PC-9 (cell line): ENCODE measurements around the gene SRSF12. TPM values are rescaled to one million over a fixed set of nuclear protein-coding genes. Genes with fewer than 3 reads are reported as not detected.

Source experiments
- BruUV-seq: library from RNA; stranded (reverse); fragments of 400-500 nt; replicated peaks from 2 replicates; lab custom pipeline; 2021; lab: Mats Ljungman, UMichigan
- CTCF ChIA-PET: fragments of 300-600 bp; sonication (Branson Sonifier 250); formaldehyde crosslinking; loops from one replicate; lab custom pipeline; 2022; ENCODE audit warnings: antibody characterized with exemption; lab: Charles Lee
- POLR2A ChIA-PET: fragments of 300-600 bp; sonication (Branson Sonifier 250); formaldehyde crosslinking; loops from one replicate; lab custom pipeline; 2022; ENCODE audit warnings: antibody characterized with exemption; ENCODE audit not compliant: unreplicated experiment; lab: Charles Lee
- DNase-seq, 2 experiments: peaks; one replicate each; pipeline versions ENCODE4 v3.0.0 to v3.0.0-alpha.2; 2015 to 2022; ENCODE audit warnings: mixed read lengths in 1 of 2
- H2AFZ ChIP-seq: fragments of 200-600 bp; sonication (generic); 2 replicates; pipeline ENCODE4 v1.8.1; 2017; ENCODE audit warnings: antibody characterized with exemption
- H3F3A ChIP-seq: fragments of 200-600 bp; sonication (generic); 2 replicates; pipeline ENCODE4 v1.8.1; 2017; ENCODE audit warnings: antibody characterized with exemption, mild to moderate bottlenecking, low read depth; ENCODE audit not compliant: insufficient read depth
- H3K27ac ChIP-seq: fragments of 200-600 bp; sonication (generic); 2 replicates; pipeline ENCODE4 v1.6.1; 2016; ENCODE audit warnings: mixed run types
- H3K27me3 ChIP-seq: fragments of 200-600 bp; sonication (generic); 2 replicates; pipeline ENCODE4 v1.6.1; 2016; ENCODE audit warnings: low read depth, mixed run types; ENCODE audit not compliant: insufficient read depth
- H3K36me3 ChIP-seq: fragments of 200-600 bp; sonication (generic); 2 replicates; pipeline ENCODE4 v1.6.1; 2016; ENCODE audit warnings: low read depth, mixed run types
- H3K4me1 ChIP-seq: fragments of 200-600 bp; sonication (generic); replicated peaks from 2 replicates; pipeline ENCODE4 v1.6.1; 2016; ENCODE audit warnings: mixed run types; ENCODE audit not compliant: insufficient read depth
- H3K4me2 ChIP-seq: fragments of 200-600 bp; sonication (generic); 2 replicates; pipeline ENCODE4 v1.6.1; 2017; ENCODE audit warnings: mixed run types
- H3K4me3 ChIP-seq: fragments of 200-600 bp; sonication (generic); 2 replicates; pipeline ENCODE4 v1.6.1; 2016; ENCODE audit warnings: mixed run types
- H3K79me2 ChIP-seq: fragments of 200-600 bp; sonication (generic); 2 replicates; pipeline ENCODE4 v1.6.1; 2017; ENCODE audit warnings: low read depth, mixed run types
- H3K9me2 ChIP-seq: fragments of 200-600 bp; sonication (generic); 2 replicates; pipeline ENCODE4 v1.8.1; 2017; ENCODE audit warnings: mild to moderate bottlenecking; ENCODE audit not compliant: insufficient read depth
- H3K9me3 ChIP-seq: fragments of 200-600 bp; sonication (generic); 2 replicates; pipeline ENCODE4 v1.8.1; 2016; ENCODE audit warnings: low read depth; ENCODE audit not compliant: insufficient read depth
- H4K20me1 ChIP-seq: fragments of 200-600 bp; sonication (generic); 2 replicates; pipeline ENCODE4 v1.8.1; 2017; ENCODE audit not compliant: insufficient read depth
- CTCF ChIP-seq: fragments of 200-600 bp; sonication (generic); conservative IDR thresholded peaks from 2 replicates; pipeline ENCODE4 v1.6.1; 2017; ENCODE audit warnings: mixed run types, antibody characterized with exemption, mild to moderate bottlenecking, moderate library complexity
- EZH2 ChIP-seq: fragments of 200-600 bp; sonication (generic); IDR thresholded peaks from 2 replicates; pipeline ENCODE4 v1.8.0; 2017; ENCODE audit warnings: antibody characterized with exemption, low read depth
- intact Hi-C: fragments of 100-400 bp; cut with micrococcal nuclease; formaldehyde crosslinking; loops from one replicate; pipeline ENCODE4 v1.10.0; 2022; ENCODE audit not compliant: unreplicated experiment
- total RNA-seq: library from RNA; stranded (reverse); gene quantifications from 2 replicates; pipeline ENCODE4 v1.2.3, GENCODE V29; 2021

Gene SRSF12
- total RNA-seq, 1 experiment from 2014 or later: not detected

- DNase-seq: no peak
- Histone ChIP-seq H4K20me1 (peaks cover 15% of the 10 kb centered on the region), H3K79me2 (peaks cover 27% of the 10 kb centered on the region), H3K4me2 (no peak overlapping the region), H3K27ac (no peak overlapping the region), H3K9me3 (no peaks in the 10 kb centered on the region), H3K36me3 (0 out of 2 replicates have a peak, but pooled peaks cover 9% of the 10 kb centered on the region), H3F3A (0 out of 2 replicates have a peak, but pooled peaks cover 5% of the 10 kb centered on the region), H2AFZ (no peak overlapping the region), H3K9me2 (no peaks in the 10 kb centered on the region), H3K4me1 (no peaks in the 10 kb centered on the region; the same call in 1 of the 2 replicates), H3K4me3 (no peak overlapping the region), H3K27me3 (no peaks in the 10 kb centered on the region)
- intact Hi-C loops: loop anchor here (5.0 kb wide), 1 partner anchor 268 kb away; the partner anchor contains the start of gene UBE2J1
- POLR2A ChIA-PET: interaction anchor here (0.6 kb wide), 1 partner anchor 60 kb away, joined by 3 read pairs; no protein-coding TSS in a partner anchor
- TF ChIP-seq CTCF: no peak
- TF ChIP-seq EZH2: no peak
- no TSS peak for BruUV-seq
- CTCF ChIA-PET: no interaction called here
Measured at GRCh38 chr6:89084542-89084941, 33.3 kb downstream of the SRSF12 start.

- H3K4me3 ChIP-seq: peak overlapping the region; percentile 98
- peaks cover 27% of the 10 kb centered on the region for H3K79me2 ChIP-seq
- intact Hi-C loops: loop anchor here (5.0 kb wide), 1 partner anchor 270 kb away; the partner anchor contains the start of gene UBE2J1
- peak overlapping the region; percentile 75; the same call in 1 of the 2 replicates for H3K27ac ChIP-seq
- H4K20me1 ChIP-seq: peaks cover 15% of the 10 kb centered on the region
- no peaks in the 10 kb centered on the region; the same call in 1 of the 2 replicates for H3K4me1 ChIP-seq
- peak overlapping the region; percentile 96 for H3K4me2 ChIP-seq
- no peak for DNase-seq
- POLR2A ChIA-PET: interaction anchor here (0.6 kb wide), 1 partner anchor 75 kb away, joined by 3 read pairs; no protein-coding TSS in a partner anchor
- TF ChIP-seq CTCF (no peak), EZH2 (no peak)
- no peaks in the 10 kb centered on the region for H3K9me3 ChIP-seq
- no peaks in the 10 kb centered on the region for H3K27me3 ChIP-seq
- H3K36me3 ChIP-seq: 0 out of 2 replicates have a peak, but pooled peaks cover 9% of the 10 kb centered on the region
- no peak overlapping the region for H2AFZ ChIP-seq
- CTCF ChIA-PET: interaction anchor here (1.5 kb wide), 1 partner anchor 100 kb away, joined by 5 read pairs; no protein-coding TSS in a partner anchor
- H3F3A ChIP-seq: 0 out of 2 replicates have a peak, but pooled peaks cover 6% of the 10 kb centered on the region
- no TSS peak for BruUV-seq
- H3K9me2 ChIP-seq: no peaks in the 10 kb centered on the region
Measured at GRCh38 chr6:89082486-89082891, 35.4 kb downstream of the SRSF12 start.

GRCh38 chr6:89081423-89082322 is 36.2 kb downstream of the SRSF12 start:
- Histone ChIP-seq H3K27me3 (no peaks in the 10 kb centered on the region), H3K4me2 (peak overlapping the region; percentile 96), H3K27ac (peak overlapping the region; percentile 75), H2AFZ (peak overlapping the region; percentile 73), H3K79me2 (peaks cover 27% of the 10 kb centered on the region), H3K9me2 (no peaks in the 10 kb centered on the region), H3K4me1 (no peaks in the 10 kb centered on the region; the same call in 1 of the 2 replicates), H3K36me3 (0 out of 2 replicates have a peak, but pooled peaks cover 9% of the 10 kb centered on the region), H3K4me3 (peak overlapping the region; percentile 98), H3K9me3 (no peaks in the 10 kb centered on the region), H3F3A (0 out of 2 replicates have a peak, but pooled peaks cover 6% of the 10 kb centered on the region), H4K20me1 (peaks cover 15% of the 10 kb centered on the region)
- TF ChIP-seq EZH2 (no peak), CTCF (no peak)
- CTCF ChIA-PET: no interaction called here
- BruUV-seq: no TSS peak
- peak; percentile 77 to 95 for DNase-seq
- intact Hi-C loops: loop anchor here (2.0 to 5.0 kb wide), 4 partner anchors 65 to 271 kb away; partner anchors contain the start of genes PM20D2 and UBE2J1
- POLR2A ChIA-PET: interaction anchor here (1.8 kb wide), 1 partner anchor 217 kb away, joined by 22 read pairs; no protein-coding TSS in a partner anchor
